COR-L47 (cell line): ENCODE data around the gene PLD2.
A peak's percentile ranks its signal among the peaks of the same experiment; 100 is the strongest.

Experiments
- DNase-seq: peaks from one replicate; lab custom pipeline; 2025; lab: John Stamatoyannopoulos, UW

The PLD2 gene

GRCh38 chr17:4806777-4807604 lies at the start of gene PLD2:
PLD2 (plus strand) TSS chr17:4807152; CDS start chr17:4807773, 621 bp downstream.
- DNase-seq, result peak; percentile 21

- no peak for DNase-seq
Measured at GRCh38 chr17:4759776-4760236, 47.1 kb upstream of the PLD2 start.

- DNase-seq, result no peak
Measured at GRCh38 chr17:4764595-4764994, 42.4 kb upstream of the PLD2 start.

GRCh38 chr17:4766201-4766600 lies 40.8 kb upstream of the PLD2 start:
- no peak for DNase-seq

GRCh38 chr17:4766723-4767122 lies 40.2 kb upstream of the PLD2 start:
- DNase-seq, result no peak

- DNase-seq, result no peak
Measured at GRCh38 chr17:4768298-4768697, 38.7 kb upstream of the PLD2 start.

GRCh38 chr17:4769628-4770027 lies 37.3 kb upstream of the PLD2 start:
- no peak for DNase-seq

- peak; percentile 63 for DNase-seq
Measured at GRCh38 chr17:4771519-4772234, 35.3 kb upstream of the PLD2 start, which contains the start of gene TM4SF5. TM4SF5 (plus strand) TSS chr17:4771886; CDS start chr17:4771923, 37 bp downstream.

GRCh38 chr17:4772235-4772613 lies 34.7 kb upstream of the PLD2 start:
- no peak for DNase-seq

GRCh38 chr17:4777969-4778760 lies 28.8 kb upstream of the PLD2 start:
- no peak for DNase-seq

- DNase-seq, result no peak
Measured at GRCh38 chr17:4780325-4780955, 26.5 kb upstream of the PLD2 start.

GRCh38 chr17:4782652-4783051 lies 24.3 kb upstream of the PLD2 start:
- no peak for DNase-seq

GRCh38 chr17:4785311-4786105 lies 21.4 kb upstream of the PLD2 start:
- no peak for DNase-seq

GRCh38 chr17:4786106-4786511 lies 20.8 kb upstream of the PLD2 start, which contains the start of gene VMO1:
VMO1 (minus strand) TSS chr17:4786364; CDS start chr17:4786352, 12 bp downstream.
- no peak for DNase-seq

GRCh38 chr17:4786516-4786915 lies 20.4 kb upstream of the PLD2 start:
- no peak for DNase-seq

GRCh38 chr17:4788159-4788806 lies 18.7 kb upstream of the PLD2 start:
- DNase-seq, result no peak

GRCh38 chr17:4788807-4789700 lies 17.9 kb upstream of the PLD2 start, which contains the start of gene GLTPD2:
GLTPD2 (plus strand) TSS chr17:4788964; CDS start chr17:4789012, 48 bp downstream.
- DNase-seq, result no peak

GRCh38 chr17:4789701-4789950 lies 17.3 kb upstream of the PLD2 start:
- no peak for DNase-seq

GRCh38 chr17:4789951-4790704 lies 16.8 kb upstream of the PLD2 start:
- DNase-seq, result peak; percentile 57
